ENCODE data around the gene RHBDL2. TPM values are rescaled to one million over a fixed set of nuclear protein-coding genes. Genes with fewer than 3 reads are reported as not detected.

The RHBDL2 gene
- total RNA-seq, 3 donors from 2014 or later (not counting 1 experiment from before 2014, with no cell fraction given): not detected

DNA sequence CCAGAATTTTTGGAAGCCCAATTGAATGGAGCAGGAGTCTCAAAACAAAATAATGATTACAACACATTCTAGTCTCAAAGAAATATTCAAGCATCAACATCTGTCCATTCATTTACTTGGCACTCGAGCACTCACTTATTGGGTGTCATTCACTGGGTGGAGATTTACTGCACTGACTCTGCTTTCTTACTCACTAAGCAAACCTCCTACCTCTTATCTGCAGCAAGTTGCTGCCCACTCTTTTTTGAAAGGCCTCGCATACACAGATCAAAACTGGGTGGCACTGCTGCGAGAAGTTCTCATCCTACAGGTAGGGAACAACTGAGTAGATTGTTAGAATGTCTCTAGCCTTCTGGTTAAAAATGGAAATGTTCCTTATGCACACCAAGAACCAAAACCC is 18.0 kb downstream of the RHBDL2 start:
- no peaks in the 10 kb centered on the region for H3K27me3 ChIP-seq (ENCODE audit: control insufficient read depth, insufficient read depth, low read length)
- Mint-ChIP-seq H3K27ac (no peak overlapping the region), H3K4me3 (no peak overlapping the region), H3K27me3 (ENCODE audit: low read depth in 2 of 2) (peaks cover 0 to 3% of the 10 kb centered on the region in 2 donors), H3K4me1 (no peaks in the 10 kb centered on the region), H3K36me3 (no peaks in the 10 kb centered on the region), H3K9me3 (no peaks in the 10 kb centered on the region)
- 86% methylated on average over 3 of the region's 3 CpGs for WGBS (ENCODE audit: insufficient coverage)
- H3K27ac ChIP-seq (ENCODE audit: low read length): no peak overlapping the region
- intact Hi-C loops (cut with micrococcal nuclease): no loop called here
- no peak for ATAC-seq
- TF ChIP-seq, protein P1, sequence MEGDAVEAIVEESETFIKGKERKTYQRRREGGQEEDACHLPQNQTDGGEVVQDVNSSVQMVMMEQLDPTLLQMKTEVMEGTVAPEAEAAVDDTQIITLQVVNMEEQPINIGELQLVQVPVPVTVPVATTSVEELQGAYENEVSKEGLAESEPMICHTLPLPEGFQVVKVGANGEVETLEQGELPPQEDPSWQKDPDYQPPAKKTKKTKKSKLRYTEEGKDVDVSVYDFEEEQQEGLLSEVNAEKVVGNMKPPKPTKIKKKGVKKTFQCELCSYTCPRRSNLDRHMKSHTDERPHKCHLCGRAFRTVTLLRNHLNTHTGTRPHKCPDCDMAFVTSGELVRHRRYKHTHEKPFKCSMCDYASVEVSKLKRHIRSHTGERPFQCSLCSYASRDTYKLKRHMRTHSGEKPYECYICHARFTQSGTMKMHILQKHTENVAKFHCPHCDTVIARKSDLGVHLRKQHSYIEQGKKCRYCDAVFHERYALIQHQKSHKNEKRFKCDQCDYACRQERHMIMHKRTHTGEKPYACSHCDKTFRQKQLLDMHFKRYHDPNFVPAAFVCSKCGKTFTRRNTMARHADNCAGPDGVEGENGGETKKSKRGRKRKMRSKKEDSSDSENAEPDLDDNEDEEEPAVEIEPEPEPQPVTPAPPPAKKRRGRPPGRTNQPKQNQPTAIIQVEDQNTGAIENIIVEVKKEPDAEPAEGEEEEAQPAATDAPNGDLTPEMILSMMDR (IDR thresholded peaks at IDR 0.05): no peak
- H3K9me3 ChIP-seq (ENCODE audit: control insufficient read depth, insufficient read depth, low read length): no peaks in the 10 kb centered on the region
- H3K4me1 ChIP-seq (ENCODE audit: control insufficient read depth, insufficient read depth, low read length): no peaks in the 10 kb centered on the region
- H3K4me3 ChIP-seq (ENCODE audit: low read length): no peak overlapping the region
- H3K36me3 ChIP-seq (ENCODE audit: control insufficient read depth, insufficient read depth, low read length): no peaks in the 10 kb centered on the region
- no peak for DNase-seq

DNA sequence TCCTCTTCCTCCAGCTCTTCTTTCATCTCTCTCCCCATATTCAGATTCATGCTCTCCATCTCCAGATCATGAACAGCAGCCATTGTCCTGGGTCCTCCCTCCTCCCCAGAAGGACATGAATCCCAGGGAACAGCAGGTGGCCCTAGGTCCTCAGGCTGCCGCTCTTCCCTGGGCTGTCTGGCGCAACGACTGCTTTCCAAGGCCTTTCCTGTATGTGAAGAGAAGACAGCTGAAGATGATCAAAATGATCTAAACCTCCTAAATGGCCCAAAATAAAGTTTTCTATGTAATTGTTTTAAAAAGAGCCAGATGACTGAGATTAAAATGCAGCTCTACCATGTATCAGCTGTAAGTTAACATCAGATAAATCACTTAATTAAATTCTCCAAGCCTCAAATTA is 22.5 kb downstream of the RHBDL2 start:
- intact Hi-C loops (cut with micrococcal nuclease): no loop called here
- Histone ChIP-seq H3K9me3 (ENCODE audit: control insufficient read depth, insufficient read depth, low read length) (no peaks in the 10 kb centered on the region), H3K4me3 (ENCODE audit: low read length) (no peak overlapping the region), H3K36me3 (ENCODE audit: control insufficient read depth, insufficient read depth, low read length) (no peaks in the 10 kb centered on the region), H3K4me1 (ENCODE audit: control insufficient read depth, insufficient read depth, low read length) (no peaks in the 10 kb centered on the region), H3K27ac (ENCODE audit: low read length) (no peak overlapping the region), H3K27me3 (ENCODE audit: control insufficient read depth, insufficient read depth, low read length) (no peaks in the 10 kb centered on the region)
- Mint-ChIP-seq H3K27me3 (ENCODE audit: low read depth in 2 of 2) (peaks cover 0 to 3% of the 10 kb centered on the region in 2 donors), H3K27ac (no peak overlapping the region), H3K9me3 (no peaks in the 10 kb centered on the region), H3K4me1 (no peaks in the 10 kb centered on the region), H3K4me3 (no peak overlapping the region), H3K36me3 (no peaks in the 10 kb centered on the region)
- ATAC-seq (no peak), DNase-seq (no peak)
- TF ChIP-seq, protein P1 (IDR thresholded peaks at IDR 0.05): no peak
- WGBS (ENCODE audit: insufficient coverage): 95% methylated on average over 3 of the region's 3 CpGs

GRCh38 chr1:38918568-38918967 is 23.1 kb downstream of the RHBDL2 start:
- no peak overlapping the region for H3K27ac Mint-ChIP-seq
- H3K27me3 ChIP-seq (ENCODE audit: control insufficient read depth, insufficient read depth, low read length): no peaks in the 10 kb centered on the region
- H3K4me3 Mint-ChIP-seq: no peak overlapping the region
- DNase-seq (no peak), ATAC-seq (no peak)
- H3K36me3 ChIP-seq (ENCODE audit: control insufficient read depth, insufficient read depth, low read length): no peaks in the 10 kb centered on the region
- WGBS (ENCODE audit: insufficient coverage): 78% methylated on average over 5 of the region's 5 CpGs
- no peaks in the 10 kb centered on the region for H3K4me1 ChIP-seq (ENCODE audit: control insufficient read depth, insufficient read depth, low read length)
- no peaks in the 10 kb centered on the region for H3K9me3 ChIP-seq (ENCODE audit: control insufficient read depth, insufficient read depth, low read length)
- no peak overlapping the region for H3K4me3 ChIP-seq (ENCODE audit: low read length)
- H3K36me3 Mint-ChIP-seq: no peaks in the 10 kb centered on the region
- H3K27me3 Mint-ChIP-seq (ENCODE audit: low read depth in 2 of 2): peaks cover 0 to 3% of the 10 kb centered on the region in 2 donors
- H3K27ac ChIP-seq (ENCODE audit: low read length): no peak overlapping the region
- H3K9me3 Mint-ChIP-seq: no peaks in the 10 kb centered on the region
- TF ChIP-seq, protein P1 (IDR thresholded peaks at IDR 0.05): no peak
- no peaks in the 10 kb centered on the region for H3K4me1 Mint-ChIP-seq
- intact Hi-C loops (cut with micrococcal nuclease): no loop called here

- peaks cover 0 to 3% of the 10 kb centered on the region in 2 donors for H3K27me3 Mint-ChIP-seq (ENCODE audit: low read depth in 2 of 2)
These were observed 23.9 kb downstream of the RHBDL2 start for GRCh38 chr1:38917772-38918171.

More at GRCh38 chr1:38917772-38918171, 23.9 kb downstream of the RHBDL2 start:
- Mint-ChIP-seq H3K9me3 (no peaks in the 10 kb centered on the region), H3K36me3 (no peaks in the 10 kb centered on the region), H3K4me1 (no peaks in the 10 kb centered on the region), H3K4me3 (no peak overlapping the region), H3K27ac (no peak overlapping the region)
- no peak for ATAC-seq
- Histone ChIP-seq H3K4me3 (ENCODE audit: low read length) (no peak overlapping the region), H3K27ac (ENCODE audit: low read length) (no peak overlapping the region), H3K4me1 (ENCODE audit: control insufficient read depth, insufficient read depth, low read length) (no peaks in the 10 kb centered on the region), H3K27me3 (ENCODE audit: control insufficient read depth, insufficient read depth, low read length) (no peaks in the 10 kb centered on the region), H3K36me3 (ENCODE audit: control insufficient read depth, insufficient read depth, low read length) (no peaks in the 10 kb centered on the region), H3K9me3 (ENCODE audit: control insufficient read depth, insufficient read depth, low read length) (no peaks in the 10 kb centered on the region)
- TF ChIP-seq, protein P1 (IDR thresholded peaks at IDR 0.05): no peak
- intact Hi-C loops (cut with micrococcal nuclease): no loop called here
- no peak for DNase-seq
- WGBS (ENCODE audit: insufficient coverage): 71% methylated on average over 1 of the region's 1 CpG
